ENCODE data around the gene MAPKAPK3. TPM values are rescaled to one million over a fixed set of nuclear protein-coding genes. Genes with fewer than 3 reads are reported as not detected.
A peak's percentile ranks its signal among the peaks of the same experiment; 100 is the strongest.

The MAPKAPK3 gene
- total and polyA plus RNA-seq, 2 donors from 2014 or later, result 68.0 to 75.8 TPM

- Histone ChIP-seq H3K27me3 (ENCODE audit: control insufficient read depth, insufficient read depth, low read length) (no peaks in the 10 kb centered on the region), H3K36me3 (ENCODE audit: control insufficient read depth in 2 of 3, insufficient read depth in 3 of 3, low read length in 3 of 3) (peaks cover 0 to 53% (median 42%) of the 10 kb centered on the region in 3 donors), H3K4me1 (ENCODE audit: control insufficient read depth in 2 of 3, insufficient read depth in 2 of 3, low read depth in 1 of 3, low read length in 3 of 3) (peaks cover 3 to 63% (median 59%) of the 10 kb centered on the region in 3 donors), H3K27ac (ENCODE audit: low read depth in 2 of 2, low read length in 2 of 2) (peak overlapping the region; percentile 98 to 99), H3K9me3 (ENCODE audit: control insufficient read depth in 2 of 3, insufficient read depth in 1 of 3, low read length in 3 of 3) (no peaks in the 10 kb centered on the region), H3K4me3 (ENCODE audit: low read length in 3 of 3) (peak overlapping the region in 2 of 3 donors; percentile 93 to 95), H3K9ac (ENCODE audit: low read length in 3 of 3) (peak overlapping the region in 2 of 3 donors; percentile 74 to 96)
- peak in 1 of 5 donors; percentile 67 for DNase-seq
- TF ChIP-seq CTCF (IDR thresholded peaks at IDR 0.05; ENCODE audit: borderline replicate concordance, extremely low read depth, insufficient read depth), result no peak
- no peak for FAIRE-seq
- intact Hi-C loops (cut with DNase I), result no loop called here
These were observed 8.7 kb upstream of the MAPKAPK3 start for GRCh38 chr3:50608278-50608677.

GRCh38 chr3:50609071-50609762, 7.7 kb upstream of the MAPKAPK3 start:
- H3K9me3 ChIP-seq (ENCODE audit: control insufficient read depth in 2 of 3, insufficient read depth in 1 of 3, low read length in 3 of 3), result no peaks in the 10 kb centered on the region
- no peak for TF ChIP-seq CTCF (IDR thresholded peaks at IDR 0.05; ENCODE audit: borderline replicate concordance, extremely low read depth, insufficient read depth)
- H3K9ac ChIP-seq (ENCODE audit: low read length in 3 of 3), result peak overlapping the region in 2 of 3 donors; percentile 96 to 97
- intact Hi-C loops (cut with DNase I), result no loop called here
- peak overlapping the region; percentile 30 to 95 (median 93) for H3K4me3 ChIP-seq (ENCODE audit: low read length in 3 of 3)
- H3K27me3 ChIP-seq (ENCODE audit: control insufficient read depth, insufficient read depth, low read length), result no peaks in the 10 kb centered on the region
- peak overlapping the region; percentile 98 to 99 for H3K27ac ChIP-seq (ENCODE audit: low read depth in 2 of 2, low read length in 2 of 2)
- DNase-seq (peak in 1 of 5 donors; percentile 51), FAIRE-seq (no peak)
- peaks cover 0 to 53% (median 39%) of the 10 kb centered on the region in 3 donors for H3K36me3 ChIP-seq (ENCODE audit: control insufficient read depth in 2 of 3, insufficient read depth in 3 of 3, low read length in 3 of 3)
- H3K4me1 ChIP-seq (ENCODE audit: control insufficient read depth in 2 of 3, insufficient read depth in 2 of 3, low read depth in 1 of 3, low read length in 3 of 3), result peaks cover 3 to 55% (median 55%) of the 10 kb centered on the region in 3 donors

GRCh38 chr3:50609763-50610085, 7.2 kb upstream of the MAPKAPK3 start:
- H3K4me1 ChIP-seq (ENCODE audit: control insufficient read depth in 2 of 3, insufficient read depth in 2 of 3, low read depth in 1 of 3, low read length in 3 of 3), result peaks cover 3 to 50% (median 50%) of the 10 kb centered on the region in 3 donors
- intact Hi-C loops (cut with DNase I), result loop anchor here (5.0 kb wide), 1 partner anchor 37 kb away; no protein-coding TSS in a partner anchor
- peaks cover 0 to 50% (median 35%) of the 10 kb centered on the region in 3 donors for H3K36me3 ChIP-seq (ENCODE audit: control insufficient read depth in 2 of 3, insufficient read depth in 3 of 3, low read length in 3 of 3)
- H3K27ac ChIP-seq (ENCODE audit: low read depth in 2 of 2, low read length in 2 of 2), result peak overlapping the region; percentile 98 to 99
- H3K4me3 ChIP-seq (ENCODE audit: low read length in 3 of 3), result peak overlapping the region; percentile 30 to 95 (median 93)
- peak overlapping the region in 2 of 3 donors; percentile 96 to 97 for H3K9ac ChIP-seq (ENCODE audit: low read length in 3 of 3)
- FAIRE-seq (no peak), DNase-seq (peak in 1 of 5 donors; percentile 63)
- no peak for TF ChIP-seq CTCF (IDR thresholded peaks at IDR 0.05; ENCODE audit: borderline replicate concordance, extremely low read depth, insufficient read depth)
- H3K27me3 ChIP-seq (ENCODE audit: control insufficient read depth, insufficient read depth, low read length), result no peaks in the 10 kb centered on the region
- no peaks in the 10 kb centered on the region for H3K9me3 ChIP-seq (ENCODE audit: control insufficient read depth in 2 of 3, insufficient read depth in 1 of 3, low read length in 3 of 3)

Measured in kidney (tissue), 14 donors.